Upper lobe of left lung (tissue), 6 donors: ENCODE results near the gene ZSWIM8. TPM values are rescaled to one million over a fixed set of nuclear protein-coding genes. Genes with fewer than 3 reads are reported as not detected.
A peak's percentile ranks its signal among the peaks of the same experiment; 100 is the strongest.

Experiments
- ATAC-seq, 2 donors: fragments of 200-7000 bp; cut with Tn5 transposase; one replicate each; pipeline ENCODE4 v1.9.1; 2022; ENCODE audit warnings: mild to moderate bottlenecking in 2 of 2, moderate library complexity in 2 of 2; ENCODE audit not compliant: low FRiP score in 2 of 2
- DNase-seq, 2 donors: peaks; one replicate each; pipeline ENCODE4 v3.0.0-alpha.2; 2019 to 2020
- H3K27ac ChIP-seq, 4 donors: fragments of 200-600 bp; sonication (generic); one replicate each; pipeline ENCODE4 v1.5.1; 2016 to 2019
- H3K27me3 ChIP-seq, 4 donors: fragments of 200-600 bp; sonication (generic); one replicate each; pipeline ENCODE4 v1.5.1; 2017 to 2019
- H3K36me3 ChIP-seq, 4 donors: fragments of 200-600 bp; sonication (generic); one replicate each; pipeline ENCODE4 v1.5.1; 2016 to 2019
- H3K4me1 ChIP-seq, 4 donors: fragments of 200-600 bp; sonication (generic); one replicate each; pipeline ENCODE4 v1.5.1; 2018 to 2019
- H3K4me3 ChIP-seq, 4 donors: fragments of 200-600 bp; sonication (generic); one replicate each; pipeline ENCODE4 v1.5.1; 2017 to 2019; ENCODE audit warnings: mild to moderate bottlenecking in 2 of 4, moderate library complexity in 1 of 4
- H3K9me3 ChIP-seq, 4 donors: fragments of 200-600 bp; sonication (generic); one replicate each; pipeline ENCODE4 v1.5.1; 2018 to 2019
- EP300 ChIP-seq, 4 donors: sonication (generic); formaldehyde crosslinking; IDR thresholded peaks; one replicate each; pipeline ENCODE4 v1.5.1; 2017; ENCODE audit warnings: antibody characterized with exemption in 4 of 4, control low read depth in 2 of 4
- POLR2A ChIP-seq, 4 donors: fragments of 450-650 bp; IDR thresholded peaks; one replicate each; pipeline ENCODE4 v1.5.1; 2016 to 2017; ENCODE audit warnings: antibody characterized with exemption in 4 of 4, mild to moderate bottlenecking in 2 of 4
- POLR2AphosphoS5 ChIP-seq, 2 donors: sonication (generic); formaldehyde crosslinking; IDR thresholded peaks; one replicate each; pipeline ENCODE4 v1.5.1; 2017; ENCODE audit warnings: antibody characterized with exemption in 2 of 2
- WGBS, 2 donors: methylation state at CpG; one replicate each; pipeline ENCODE4 v1.1.5; 2017 to 2018; 5-methylcytosine and 5-hydroxymethylcytosine counted together
- total RNA-seq, 6 donors: library from RNA; depleted of rRNA in 4 of 6; stranded (reverse); fragments of >200 nt in 4 of 6; gene quantifications; one replicate each; pipeline versions ENCODE4 v1.1.0 to v1.2.1, GENCODE V29; 2016 to 2021
- TF ChIP-seq, protein P1 (sequence below), 6 experiments: fragments of 450-650 bp in 4 of 6; fragments of 200-600 bp in 2 of 6; sonication (generic) in 2 of 6; IDR thresholded peaks; one replicate each; pipeline ENCODE4 v1.5.1; 2016 to 2019; ENCODE audit warnings: antibody characterized with exemption in 6 of 6
- donor health status: DM: no; HTN: no; CAD: no; lungs with moderate emphysema.
- donor health status: DM: no; HTN: yes; CAD: no; lungs with severe emphysema.

The ZSWIM8 gene
- total RNA-seq, 6 donors from 2014 or later, result 54.9 to 202 (median 109) TPM

DNA sequence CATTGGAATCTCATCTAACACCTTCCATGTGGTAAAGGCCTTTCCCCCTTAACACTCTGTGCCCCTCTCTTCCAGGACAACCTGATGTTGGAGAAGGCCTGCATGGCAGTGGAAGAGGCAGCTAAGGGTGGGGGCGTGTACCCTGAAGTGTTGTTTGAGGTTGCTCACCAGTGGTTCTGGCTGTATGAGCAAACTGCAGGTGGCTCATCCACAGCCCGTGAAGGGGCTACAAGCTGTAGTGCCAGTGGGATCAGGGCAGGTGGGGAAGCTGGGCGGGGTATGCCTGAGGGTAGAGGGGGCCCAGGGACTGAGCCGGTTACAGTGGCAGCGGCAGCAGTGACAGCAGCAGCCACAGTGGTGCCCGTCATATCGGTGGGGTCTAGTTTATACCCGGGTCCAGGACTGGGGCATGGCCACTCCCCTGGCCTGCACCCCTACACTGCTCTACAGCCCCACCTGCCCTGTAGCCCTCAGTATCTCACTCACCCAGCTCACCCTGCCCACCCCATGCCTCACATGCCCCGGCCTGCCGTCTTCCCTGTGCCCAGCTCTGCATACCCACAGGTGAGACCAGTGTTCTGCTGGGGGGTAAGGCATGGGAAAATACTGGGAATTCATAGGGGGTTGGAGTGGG is 13.6 kb downstream of the ZSWIM8 start:
- no peak overlapping the region for H3K27ac ChIP-seq
- H3K4me1 ChIP-seq, result no peaks in the 10 kb centered on the region
- ATAC-seq (peak; percentile 21 to 23), DNase-seq (no peak)
- H3K36me3 ChIP-seq, result peaks cover 58 to 100% (median 96%) of the 10 kb centered on the region in 4 donors
- 85 to 90% methylated on average over 7 to 10 of the region's 10 CpGs for WGBS, 2 donors
- no peak for TF ChIP-seq POLR2AphosphoS5 (IDR thresholded peaks at IDR 0.05)
- TF ChIP-seq, protein P1, sequence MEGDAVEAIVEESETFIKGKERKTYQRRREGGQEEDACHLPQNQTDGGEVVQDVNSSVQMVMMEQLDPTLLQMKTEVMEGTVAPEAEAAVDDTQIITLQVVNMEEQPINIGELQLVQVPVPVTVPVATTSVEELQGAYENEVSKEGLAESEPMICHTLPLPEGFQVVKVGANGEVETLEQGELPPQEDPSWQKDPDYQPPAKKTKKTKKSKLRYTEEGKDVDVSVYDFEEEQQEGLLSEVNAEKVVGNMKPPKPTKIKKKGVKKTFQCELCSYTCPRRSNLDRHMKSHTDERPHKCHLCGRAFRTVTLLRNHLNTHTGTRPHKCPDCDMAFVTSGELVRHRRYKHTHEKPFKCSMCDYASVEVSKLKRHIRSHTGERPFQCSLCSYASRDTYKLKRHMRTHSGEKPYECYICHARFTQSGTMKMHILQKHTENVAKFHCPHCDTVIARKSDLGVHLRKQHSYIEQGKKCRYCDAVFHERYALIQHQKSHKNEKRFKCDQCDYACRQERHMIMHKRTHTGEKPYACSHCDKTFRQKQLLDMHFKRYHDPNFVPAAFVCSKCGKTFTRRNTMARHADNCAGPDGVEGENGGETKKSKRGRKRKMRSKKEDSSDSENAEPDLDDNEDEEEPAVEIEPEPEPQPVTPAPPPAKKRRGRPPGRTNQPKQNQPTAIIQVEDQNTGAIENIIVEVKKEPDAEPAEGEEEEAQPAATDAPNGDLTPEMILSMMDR (IDR thresholded peaks at IDR 0.05), result no peak
- no peak for TF ChIP-seq EP300 (IDR thresholded peaks at IDR 0.05)
- TF ChIP-seq POLR2A (IDR thresholded peaks at IDR 0.05), result no peak
- H3K27me3 ChIP-seq, result no peaks in the 10 kb centered on the region
- H3K9me3 ChIP-seq, result no peaks in the 10 kb centered on the region
- H3K4me3 ChIP-seq, result no peak overlapping the region

- H3K9me3 ChIP-seq, result no peaks in the 10 kb centered on the region
- WGBS, 2 donors, result 80 to 84% methylated on average over 5 to 9 of the region's 9 CpGs
- ATAC-seq, result peak in 1 of 2 donors; percentile 4
- no peak overlapping the region for H3K4me3 ChIP-seq
- no peaks in the 10 kb centered on the region for H3K4me1 ChIP-seq
- H3K27me3 ChIP-seq, result no peaks in the 10 kb centered on the region
- H3K27ac ChIP-seq, result no peak overlapping the region
- DNase-seq, result no peak
- no peak for TF ChIP-seq POLR2AphosphoS5 (IDR thresholded peaks at IDR 0.05)
- TF ChIP-seq EP300 (IDR thresholded peaks at IDR 0.05), result no peak
- peaks cover 58 to 100% (median 96%) of the 10 kb centered on the region in 4 donors for H3K36me3 ChIP-seq
Measured at GRCh38 chr10:73799899-73800559, 14.6 kb downstream of the ZSWIM8 start.

DNA sequence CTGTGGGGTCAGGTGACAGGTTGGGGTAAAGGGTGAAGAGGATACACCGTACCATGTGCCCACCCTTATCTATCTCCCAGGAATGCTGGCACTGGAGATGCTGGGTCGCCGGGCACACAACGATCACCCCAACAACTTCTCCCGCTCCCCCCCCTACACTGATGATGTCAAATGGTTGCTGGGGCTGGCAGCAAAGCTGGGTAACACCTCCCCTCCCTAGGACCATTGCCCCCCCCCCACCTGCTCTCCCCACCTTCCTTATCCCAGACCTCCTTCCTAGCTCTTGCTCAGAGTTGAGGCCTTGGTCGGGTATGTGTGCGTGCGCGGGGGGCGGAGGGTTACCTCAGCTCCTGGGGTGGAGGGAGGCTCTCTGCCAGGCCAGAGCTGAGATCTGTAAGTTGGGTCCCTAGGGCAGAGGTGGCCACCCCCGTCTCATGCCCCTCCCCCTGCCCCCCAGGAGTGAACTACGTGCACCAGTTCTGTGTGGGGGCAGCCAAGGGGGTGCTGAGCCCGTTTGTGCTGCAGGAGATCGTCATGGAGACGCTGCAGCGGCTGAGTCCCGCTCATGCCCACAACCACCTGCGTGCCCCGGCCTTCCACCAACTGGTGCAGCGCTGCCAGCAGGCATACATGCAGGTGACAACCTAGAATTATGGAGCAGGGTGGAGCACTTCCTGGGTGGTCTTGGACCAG is 15.3 kb downstream of the ZSWIM8 start:
- no peak for TF ChIP-seq POLR2AphosphoS5 (IDR thresholded peaks at IDR 0.05)
- TF ChIP-seq, protein P1 (IDR thresholded peaks at IDR 0.05), result no peak
- no peak for TF ChIP-seq EP300 (IDR thresholded peaks at IDR 0.05)
- no peak for TF ChIP-seq POLR2A (IDR thresholded peaks at IDR 0.05)
- Histone ChIP-seq H3K27me3 (no peaks in the 10 kb centered on the region), H3K27ac (no peak overlapping the region), H3K4me3 (no peak overlapping the region), H3K4me1 (no peaks in the 10 kb centered on the region), H3K9me3 (no peaks in the 10 kb centered on the region), H3K36me3 (peaks cover 58 to 100% (median 97%) of the 10 kb centered on the region in 4 donors)
- DNase-seq (no peak), ATAC-seq (no peak)
- 82 to 86% methylated on average over 17 to 20 of the region's 20 CpGs for WGBS, 2 donors

DNA sequence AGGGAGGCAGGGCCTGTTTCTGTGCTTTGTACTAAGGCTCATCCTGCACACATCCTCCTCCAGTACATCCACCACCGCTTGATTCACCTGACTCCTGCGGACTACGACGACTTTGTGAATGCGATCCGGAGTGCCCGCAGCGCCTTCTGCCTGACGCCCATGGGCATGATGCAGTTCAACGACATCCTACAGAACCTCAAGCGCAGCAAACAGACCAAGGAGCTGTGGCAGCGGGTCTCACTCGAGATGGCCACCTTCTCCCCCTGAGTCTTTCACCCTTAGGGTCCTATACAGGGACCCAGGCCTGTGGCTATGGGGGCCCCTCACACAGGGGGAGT is 15.8 kb downstream of the ZSWIM8 start:
- TF ChIP-seq POLR2AphosphoS5 (IDR thresholded peaks at IDR 0.05) (no peak), POLR2A (IDR thresholded peaks at IDR 0.05) (no peak), EP300 (IDR thresholded peaks at IDR 0.05) (no peak)
- TF ChIP-seq, protein P1 (IDR thresholded peaks at IDR 0.05), result no peak
- no peaks in the 10 kb centered on the region for H3K9me3 ChIP-seq
- H3K4me1 ChIP-seq, result peaks cover 0 to under 1% (median 0%) of the 10 kb centered on the region in 4 donors
- peaks cover 56 to 100% (median 97%) of the 10 kb centered on the region in 4 donors for H3K36me3 ChIP-seq
- DNase-seq (no peak), ATAC-seq (no peak)
- H3K27ac ChIP-seq, result no peak overlapping the region
- H3K4me3 ChIP-seq, result no peak overlapping the region
- 92 to 98% methylated on average over 11 to 13 of the region's 13 CpGs for WGBS, 2 donors
- no peaks in the 10 kb centered on the region for H3K27me3 ChIP-seq

DNA sequence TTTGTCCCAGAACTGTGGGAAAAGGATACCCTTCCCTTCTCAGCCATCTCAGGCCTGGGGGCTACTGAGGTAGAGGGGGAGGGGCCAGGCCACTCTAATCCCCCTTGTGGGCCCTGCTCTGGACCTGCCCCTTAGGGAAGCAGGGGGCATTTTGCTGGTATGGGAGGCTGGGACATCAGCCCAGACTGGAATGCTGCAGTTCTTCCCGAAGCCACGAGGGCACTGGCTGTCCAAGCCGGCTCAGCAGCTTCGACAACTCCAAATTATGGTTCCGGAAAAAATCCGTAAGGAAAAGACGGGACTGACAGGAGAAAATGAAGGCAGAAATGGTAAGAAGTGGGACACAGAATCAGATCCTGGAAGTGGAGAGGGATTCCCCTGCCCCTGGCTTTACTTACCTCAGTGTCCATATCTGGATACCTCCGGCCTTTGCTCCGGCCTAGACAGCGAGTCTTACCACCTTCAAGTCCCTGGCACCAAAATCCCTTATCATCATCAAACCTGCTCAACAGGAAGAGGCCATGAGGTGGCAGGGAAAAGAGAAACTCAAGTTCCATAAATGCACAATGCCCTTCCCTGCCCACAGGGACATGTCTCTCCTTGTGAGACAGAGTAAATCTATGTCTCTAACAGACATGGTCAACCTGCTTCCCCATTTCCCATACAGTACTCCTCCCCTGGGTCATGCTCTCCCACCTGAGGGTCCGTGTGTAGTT is 17.0 kb downstream of the ZSWIM8 start:
- Histone ChIP-seq H3K27me3 (no peaks in the 10 kb centered on the region), H3K4me3 (no peak overlapping the region), H3K9me3 (no peaks in the 10 kb centered on the region), H3K36me3 (peaks cover 54 to 100% (median 97%) of the 10 kb centered on the region in 4 donors), H3K27ac (no peak overlapping the region), H3K4me1 (peaks cover 6 to 13% (median 8%) of the 10 kb centered on the region in 4 donors)
- WGBS, 2 donors, result 93 to 96% methylated on average over 11 of the region's 11 CpGs
- DNase-seq (no peak), ATAC-seq (no peak)
- TF ChIP-seq, protein P1 (IDR thresholded peaks at IDR 0.05), result no peak
- no peak for TF ChIP-seq POLR2AphosphoS5 (IDR thresholded peaks at IDR 0.05)
- no peak for TF ChIP-seq POLR2A (IDR thresholded peaks at IDR 0.05)
- no peak for TF ChIP-seq EP300 (IDR thresholded peaks at IDR 0.05)
